Measurements from ENCODE around the gene NIP7.

DNA sequence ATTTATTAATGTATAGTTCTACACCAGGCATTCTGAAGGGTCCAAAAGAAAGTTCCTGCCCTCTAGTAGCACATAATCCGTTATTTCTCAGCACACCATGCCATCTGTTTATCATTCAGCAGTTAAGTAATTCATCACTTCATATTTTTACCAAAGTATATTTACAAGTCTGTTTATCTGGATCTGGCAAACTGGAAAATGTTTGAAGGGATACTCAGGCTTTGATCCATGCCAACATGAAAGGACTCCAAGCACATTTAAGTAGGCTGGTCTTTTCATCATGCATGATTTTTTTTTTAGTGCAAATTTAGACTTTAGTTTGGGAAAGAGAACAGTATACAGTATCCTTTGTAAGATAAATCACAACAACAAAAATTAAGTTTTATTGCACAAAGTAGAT is 32.5 kb upstream of the NIP7 start:
- TF ChIP-seq, protein P1, sequence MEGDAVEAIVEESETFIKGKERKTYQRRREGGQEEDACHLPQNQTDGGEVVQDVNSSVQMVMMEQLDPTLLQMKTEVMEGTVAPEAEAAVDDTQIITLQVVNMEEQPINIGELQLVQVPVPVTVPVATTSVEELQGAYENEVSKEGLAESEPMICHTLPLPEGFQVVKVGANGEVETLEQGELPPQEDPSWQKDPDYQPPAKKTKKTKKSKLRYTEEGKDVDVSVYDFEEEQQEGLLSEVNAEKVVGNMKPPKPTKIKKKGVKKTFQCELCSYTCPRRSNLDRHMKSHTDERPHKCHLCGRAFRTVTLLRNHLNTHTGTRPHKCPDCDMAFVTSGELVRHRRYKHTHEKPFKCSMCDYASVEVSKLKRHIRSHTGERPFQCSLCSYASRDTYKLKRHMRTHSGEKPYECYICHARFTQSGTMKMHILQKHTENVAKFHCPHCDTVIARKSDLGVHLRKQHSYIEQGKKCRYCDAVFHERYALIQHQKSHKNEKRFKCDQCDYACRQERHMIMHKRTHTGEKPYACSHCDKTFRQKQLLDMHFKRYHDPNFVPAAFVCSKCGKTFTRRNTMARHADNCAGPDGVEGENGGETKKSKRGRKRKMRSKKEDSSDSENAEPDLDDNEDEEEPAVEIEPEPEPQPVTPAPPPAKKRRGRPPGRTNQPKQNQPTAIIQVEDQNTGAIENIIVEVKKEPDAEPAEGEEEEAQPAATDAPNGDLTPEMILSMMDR (IDR thresholded peaks at IDR 0.05), result no peak
- no peak for TF ChIP-seq EP300 (IDR thresholded peaks at IDR 0.05; ENCODE audit: low read depth)
- no peak for TF ChIP-seq POLR2A (IDR thresholded peaks at IDR 0.05)
- TF ChIP-seq POLR2AphosphoS5 (IDR thresholded peaks at IDR 0.05), result no peak
